TTC549 (cell line): Measurements from ENCODE around the gene CHMP6.

Experiments
- FAIRE-seq: peaks from 2 replicates; lab custom pipeline; 2012; peaks lifted over from hg19 to GRCh38; lab: Jason Lieb, UNC

CHMP6 gene

DNA sequence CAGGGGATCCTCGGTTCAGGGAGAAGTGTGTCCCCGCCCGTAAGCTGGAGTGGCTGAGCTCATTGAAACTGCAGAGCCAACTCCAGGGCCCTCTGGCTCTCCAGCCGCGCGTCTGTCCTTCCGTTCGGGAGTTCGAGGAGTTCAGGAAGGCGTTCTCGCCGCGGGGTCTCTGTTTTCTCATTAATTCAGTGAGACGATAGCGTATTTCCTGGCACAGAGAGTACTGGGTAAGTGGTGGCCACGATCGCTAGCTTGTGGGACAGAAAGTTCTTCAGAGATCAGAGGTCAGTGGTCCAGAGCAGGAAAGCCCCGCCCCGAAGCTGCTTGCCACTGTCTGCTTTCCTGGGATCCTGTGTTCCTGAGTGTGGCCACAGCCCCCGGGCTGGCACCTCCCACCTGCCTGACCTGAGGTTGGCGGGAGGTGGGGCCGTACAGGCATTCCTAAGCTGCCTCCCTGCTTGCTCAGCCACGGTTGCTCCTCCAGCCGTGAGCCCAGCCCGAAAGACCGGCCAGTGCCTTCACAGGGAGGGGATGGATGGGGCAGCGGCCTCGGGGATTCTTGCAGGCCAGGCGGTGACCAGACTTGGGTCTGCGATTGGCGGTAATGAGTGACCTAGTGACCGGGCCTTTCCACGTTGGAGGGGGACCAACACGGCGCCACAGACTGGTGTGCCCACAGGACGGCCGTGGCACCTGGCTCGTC is 52.2 kb downstream of the CHMP6 start:
- no peak for FAIRE-seq

DNA sequence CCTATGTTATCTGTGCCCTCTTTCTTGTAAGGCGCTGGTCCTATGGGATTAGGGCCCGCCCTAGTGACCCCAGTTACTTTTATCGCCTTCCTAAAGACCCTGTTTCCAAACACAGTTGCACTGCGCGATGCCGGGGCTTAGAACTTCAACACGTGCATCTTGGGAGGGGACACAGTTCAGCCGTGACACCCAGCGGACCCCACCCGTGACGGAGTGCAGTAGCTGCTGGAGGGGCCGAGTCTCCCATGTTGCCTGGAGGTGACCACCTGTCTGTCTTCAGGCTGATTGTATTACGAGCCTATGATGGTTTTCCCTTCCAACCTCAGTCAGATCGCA is 52.8 kb downstream of the CHMP6 start:
- FAIRE-seq: no peak

DNA sequence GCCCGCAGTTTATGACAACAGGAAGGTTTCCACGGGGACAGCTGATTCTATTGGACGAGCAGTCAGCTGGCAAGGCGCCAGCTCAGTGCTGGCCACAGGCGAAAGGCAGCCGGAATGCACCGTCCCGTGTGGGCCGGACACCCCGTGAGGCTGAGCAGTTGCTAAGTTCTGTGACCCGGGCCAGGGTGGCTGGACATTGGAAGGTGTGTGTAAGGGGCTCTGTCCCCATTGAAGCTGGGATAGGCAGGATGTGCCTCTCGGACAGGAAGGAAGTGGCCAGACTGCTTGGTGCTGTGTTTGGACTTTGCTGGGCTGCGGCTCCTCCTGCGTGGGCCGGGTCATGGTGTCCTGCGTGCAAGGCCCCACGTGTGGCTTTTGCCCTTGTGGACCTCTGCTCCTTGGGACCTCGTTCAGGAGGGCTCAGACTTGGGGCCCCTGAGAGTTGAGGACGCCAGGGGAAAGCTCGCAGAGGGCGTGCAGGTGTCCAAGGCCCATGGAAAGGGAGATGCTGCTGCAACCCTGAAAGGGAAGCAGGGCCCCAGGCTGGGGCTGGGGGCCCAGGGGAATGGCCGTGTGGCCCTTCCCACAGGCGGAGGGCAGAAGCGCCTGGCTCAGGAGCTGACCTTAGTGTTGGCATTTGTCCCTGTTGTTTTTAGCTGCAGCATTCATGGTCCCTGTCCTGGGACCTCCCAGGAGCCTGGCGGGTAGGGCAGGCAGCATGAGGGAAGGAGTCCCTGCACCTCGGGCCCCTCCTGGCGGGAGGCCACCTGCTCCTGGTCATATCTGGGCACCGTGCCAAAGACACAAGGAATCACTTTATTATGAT is 53.3 kb downstream of the CHMP6 start:
- FAIRE-seq: no peak

DNA sequence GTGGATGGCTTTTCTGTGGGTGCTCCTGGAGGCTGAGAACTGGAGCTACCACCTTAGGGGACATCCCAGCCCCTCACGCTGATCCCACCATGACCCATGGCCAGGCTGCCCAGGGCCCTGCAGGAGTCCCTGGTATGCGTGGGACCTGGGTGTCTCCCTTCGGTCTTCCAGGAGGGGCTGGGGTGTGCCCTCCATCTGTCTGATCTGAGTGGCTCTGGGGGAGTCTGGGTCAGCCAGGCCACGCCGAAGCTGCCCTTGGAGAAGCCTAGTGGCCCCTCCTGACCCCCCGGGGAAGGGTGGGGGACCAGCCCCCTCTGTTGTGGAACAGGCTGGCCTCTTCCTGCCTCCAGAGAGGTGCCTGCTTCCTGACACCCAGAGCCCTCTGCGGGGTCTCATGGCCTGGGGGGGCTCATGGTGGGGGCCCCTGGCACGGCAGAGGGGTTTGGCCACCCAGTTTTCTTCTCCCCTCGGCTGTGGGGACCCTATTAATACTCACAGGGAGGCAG is 54.0 kb downstream of the CHMP6 start:
- no peak for FAIRE-seq

DNA sequence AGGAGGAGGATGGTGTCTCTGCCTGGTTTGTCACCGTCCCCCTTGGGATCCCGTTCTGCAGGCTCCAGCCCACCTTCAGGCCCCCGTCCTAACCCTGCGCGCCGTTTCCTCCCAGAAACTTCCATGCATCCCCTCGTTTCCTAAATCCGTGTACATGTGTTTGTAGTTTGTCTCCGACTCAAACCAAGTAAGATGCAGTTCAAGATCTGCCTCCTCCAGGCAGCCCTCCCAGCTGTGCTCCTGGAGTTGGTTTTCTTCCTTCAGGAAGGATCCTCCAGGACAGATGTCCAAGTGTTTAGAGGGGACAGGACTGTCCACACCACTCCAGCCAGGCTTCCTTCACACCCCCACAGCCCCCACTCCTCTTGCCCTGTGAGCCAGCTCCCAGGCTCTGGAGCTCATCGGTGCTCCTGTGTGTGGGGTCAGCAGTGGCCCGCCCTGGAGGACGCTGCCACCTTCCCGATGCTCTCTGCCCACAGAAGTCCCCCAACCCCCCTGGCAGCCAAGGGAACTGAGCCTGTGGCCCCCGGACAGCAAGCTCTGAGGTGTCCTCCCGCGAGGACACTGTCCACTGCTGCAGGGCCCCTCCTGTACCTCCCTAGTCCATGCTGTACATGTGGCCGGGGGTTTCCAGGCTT is 54.6 kb downstream of the CHMP6 start:
- FAIRE-seq: no peak

DNA sequence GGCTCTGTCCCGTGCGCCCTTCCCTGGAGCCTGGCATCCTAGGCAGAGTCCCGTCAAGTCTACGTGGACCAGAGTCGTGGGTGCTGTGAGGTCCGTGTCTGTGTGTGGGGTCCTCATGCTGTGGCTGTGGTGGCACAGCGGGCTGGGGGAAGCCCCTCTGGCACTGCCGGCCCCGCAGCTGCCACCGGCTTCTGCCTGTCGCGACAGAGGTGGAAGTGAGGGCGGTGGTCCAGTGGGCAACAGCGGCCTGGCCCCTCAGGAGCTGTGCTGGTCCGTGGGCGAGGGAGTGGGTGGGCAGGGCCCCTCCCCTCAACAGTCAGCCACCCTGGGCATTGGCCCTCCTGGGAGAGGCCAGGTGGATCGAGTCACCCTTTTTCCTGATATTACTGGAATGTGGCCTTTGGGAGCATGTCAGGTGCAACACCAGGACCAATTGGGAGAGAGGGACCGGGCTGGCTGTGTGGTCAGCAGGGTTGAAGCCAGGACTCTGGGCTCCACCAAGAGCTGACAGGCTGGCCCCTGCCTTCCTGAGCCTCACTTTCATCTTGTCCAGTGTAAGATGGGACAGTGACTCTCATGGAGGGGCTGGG is 55.2 kb downstream of the CHMP6 start:
- FAIRE-seq: no peak

DNA sequence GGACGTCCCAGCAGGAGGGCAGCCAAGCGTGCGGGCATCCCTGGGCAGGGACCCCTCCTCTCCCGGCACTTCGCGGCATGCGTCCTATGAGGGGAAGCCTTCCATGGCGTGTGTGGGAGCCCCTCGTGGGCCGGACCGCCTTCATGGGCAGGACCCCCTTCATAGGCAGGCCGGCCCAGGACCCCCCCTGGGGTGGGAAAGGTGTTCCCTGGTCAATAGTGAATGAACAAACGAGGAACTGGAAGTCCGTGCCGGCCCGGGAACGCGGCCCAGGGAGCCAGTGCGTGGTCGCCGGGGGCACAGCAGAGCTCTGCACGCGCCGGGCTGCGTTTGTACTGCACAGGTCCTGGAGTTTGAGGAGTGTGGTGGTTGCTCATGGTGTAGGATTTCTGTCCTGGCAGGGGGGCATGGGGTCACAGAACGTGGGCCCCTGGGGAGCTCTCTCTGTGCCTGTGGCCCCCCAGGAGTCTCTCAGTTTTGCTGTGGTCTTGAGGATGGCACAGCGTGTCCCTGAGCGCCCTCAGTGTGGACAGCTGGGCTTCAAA is 57.3 kb downstream of the CHMP6 start:
- FAIRE-seq: no peak

DNA sequence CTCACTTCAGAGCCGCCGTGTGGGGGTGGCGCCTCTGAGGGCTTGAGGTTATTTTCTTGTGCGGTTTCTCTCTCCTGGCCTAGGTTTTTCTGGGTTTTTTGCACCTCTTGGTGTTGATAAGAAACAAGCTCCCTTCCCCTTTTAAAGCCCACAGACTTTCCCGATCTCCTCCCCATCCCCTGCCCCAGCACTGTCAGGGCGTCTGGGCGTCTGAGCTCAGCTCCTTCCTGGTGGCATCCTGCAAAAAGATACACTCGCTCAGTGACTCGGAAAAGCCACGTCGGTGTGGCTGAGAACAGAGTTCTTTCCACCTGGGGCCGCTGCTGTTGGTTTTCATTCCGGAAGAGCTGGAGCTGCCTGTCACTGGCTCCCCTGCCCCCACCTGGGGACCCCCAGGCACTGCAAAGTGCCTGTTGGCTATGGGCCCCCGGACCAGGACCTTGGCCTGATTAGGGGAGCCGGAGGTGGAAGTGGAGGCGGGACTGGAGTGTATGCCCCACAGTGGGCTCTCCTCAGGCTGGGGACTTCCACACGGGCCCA is 57.8 kb downstream of the CHMP6 start:
- no peak for FAIRE-seq
